Stomach smooth muscle (tissue), 2 donors: ENCODE results near the gene RIMBP2.

Source experiments
- H3K27ac ChIP-seq: one replicate; pipeline ENCODE4 v1.7.0; 2013; ENCODE audit warnings: mild to moderate bottlenecking, low read length, inconsistent platforms
- H3K27me3 ChIP-seq, 2 donors: one replicate each; pipeline ENCODE4 v1.7.0; 2013; ENCODE audit warnings: low read length in 2 of 2; ENCODE audit not compliant: insufficient read depth in 2 of 2, control insufficient read depth in 1 of 2
- H3K36me3 ChIP-seq, 2 donors: one replicate each; pipeline ENCODE4 v1.7.0; 2013; ENCODE audit warnings: low read length in 2 of 2; ENCODE audit not compliant: control insufficient read depth in 2 of 2, insufficient read depth in 2 of 2
- H3K4me1 ChIP-seq: one replicate; pipeline ENCODE4 v1.7.0; 2013; ENCODE audit warnings: low read length; ENCODE audit not compliant: control insufficient read depth, insufficient read depth
- H3K4me3 ChIP-seq, 2 donors: one replicate each; pipeline ENCODE4 v1.7.0; 2013; ENCODE audit warnings: low read length in 2 of 2
- H3K9ac ChIP-seq, 2 donors: one replicate each; pipeline ENCODE4 v1.7.0; 2013; ENCODE audit warnings: low read length in 2 of 2, mild to moderate bottlenecking in 1 of 2
- H3K9me3 ChIP-seq, 2 donors: one replicate each; pipeline ENCODE4 v1.7.0; 2013; ENCODE audit warnings: low read length in 2 of 2; ENCODE audit not compliant: control insufficient read depth in 2 of 2
- donor health status: healthy.
- donor health status: Pancreatic carcinoma.

Gene RIMBP2

DNA sequence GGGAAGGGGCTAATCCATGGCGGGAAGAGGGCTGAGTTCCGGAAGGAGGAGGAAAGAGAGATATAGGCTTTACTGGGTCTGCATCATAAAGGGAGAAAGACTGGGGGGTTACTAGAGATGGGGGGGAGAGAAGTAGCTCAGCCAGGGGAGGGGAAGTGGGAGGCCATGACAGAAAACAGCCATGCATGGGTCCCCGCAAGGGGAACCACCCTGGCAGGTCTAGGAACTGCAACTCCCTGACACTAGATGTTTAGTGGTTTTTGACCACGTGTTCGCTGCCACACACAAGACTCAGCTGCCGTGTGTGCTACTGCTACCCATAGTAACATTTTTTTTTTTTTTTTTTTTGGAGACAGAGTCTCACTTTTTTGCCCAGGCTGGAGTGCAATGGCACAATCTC lies 145.0 kb downstream of the RIMBP2 start:
- no peaks in the 10 kb centered on the region for H3K4me1 ChIP-seq
- peaks cover 1 to 6% of the 10 kb centered on the region in 2 donors for H3K9me3 ChIP-seq
- no peak overlapping the region for H3K9ac ChIP-seq
- H3K36me3 ChIP-seq = no peaks in the 10 kb centered on the region
- no peak overlapping the region for H3K27ac ChIP-seq
- H3K27me3 ChIP-seq = no peaks in the 10 kb centered on the region
- no peak overlapping the region for H3K4me3 ChIP-seq

DNA sequence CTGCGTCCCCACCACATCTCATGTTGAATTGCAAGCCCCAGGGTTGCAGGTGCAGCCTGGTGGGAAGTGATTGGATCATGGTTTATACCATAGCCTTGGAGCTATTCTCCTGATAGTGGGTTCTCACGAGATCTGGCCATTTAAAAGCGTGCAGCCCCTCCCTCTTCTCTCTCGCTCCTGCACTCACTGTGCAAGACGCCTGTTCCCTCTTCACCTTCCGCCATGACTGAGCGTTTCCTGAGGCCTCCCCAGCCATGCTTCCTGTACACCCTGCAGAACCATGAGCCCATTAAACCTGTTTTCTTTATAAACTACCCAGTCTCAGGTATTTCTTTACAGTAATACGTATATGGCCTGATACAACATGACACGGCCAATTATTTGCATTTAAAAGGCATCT lies 146.6 kb downstream of the RIMBP2 start:
- no peaks in the 10 kb centered on the region for H3K27me3 ChIP-seq
- no peak overlapping the region for H3K27ac ChIP-seq
- H3K9ac ChIP-seq = no peak overlapping the region
- no peak overlapping the region for H3K4me3 ChIP-seq
- H3K36me3 ChIP-seq = no peaks in the 10 kb centered on the region
- H3K9me3 ChIP-seq = peaks cover 9 to 10% of the 10 kb centered on the region in 2 donors
- no peaks in the 10 kb centered on the region for H3K4me1 ChIP-seq

DNA sequence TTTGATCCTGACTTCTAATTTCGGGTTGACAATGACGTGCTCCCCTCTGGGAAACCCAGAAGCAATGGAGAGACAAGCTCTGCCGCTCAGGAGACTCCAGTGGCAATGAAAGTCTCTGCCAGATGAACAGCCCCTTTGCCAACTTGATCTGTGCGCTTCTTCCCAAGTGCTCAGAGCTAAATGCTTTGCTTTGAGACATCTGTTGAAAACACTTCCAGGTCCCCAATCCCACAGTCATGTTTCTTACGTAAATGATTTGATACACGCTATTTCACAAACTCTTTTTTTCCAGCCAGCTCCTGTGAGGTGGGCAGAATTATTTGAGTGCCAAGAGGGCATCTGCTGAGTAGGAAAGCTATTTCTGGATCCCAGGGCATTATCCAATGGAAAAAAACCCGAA lies 147.6 kb downstream of the RIMBP2 start:
- no peak overlapping the region for H3K9ac ChIP-seq
- H3K36me3 ChIP-seq = no peaks in the 10 kb centered on the region
- peaks cover 9 to 12% of the 10 kb centered on the region in 2 donors for H3K9me3 ChIP-seq
- H3K4me1 ChIP-seq = no peaks in the 10 kb centered on the region
- H3K27ac ChIP-seq = no peak overlapping the region
- no peaks in the 10 kb centered on the region for H3K27me3 ChIP-seq
- no peak overlapping the region for H3K4me3 ChIP-seq

DNA sequence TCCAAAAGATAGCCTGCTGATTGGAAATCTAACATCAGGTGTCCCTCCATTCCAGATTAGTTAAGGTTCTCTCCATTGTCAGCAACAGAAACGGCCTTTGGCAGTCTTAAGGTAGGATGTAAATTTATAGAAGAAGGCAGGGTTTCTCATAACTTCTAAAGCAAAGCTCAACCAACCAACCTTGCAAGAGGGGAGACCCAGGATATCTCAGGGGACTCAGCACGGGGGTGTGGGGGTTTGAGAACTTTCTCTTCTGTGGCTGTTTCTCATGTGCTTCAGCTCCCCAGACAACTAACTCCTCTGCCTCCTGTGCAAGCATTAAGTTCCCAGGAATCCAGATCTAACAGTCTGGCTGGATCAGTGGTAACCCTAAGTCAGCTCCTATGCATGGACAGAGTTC lies 148.1 kb downstream of the RIMBP2 start:
- Histone ChIP-seq H3K27me3 (no peaks in the 10 kb centered on the region), H3K27ac (no peak overlapping the region), H3K4me3 (no peak overlapping the region)

DNA sequence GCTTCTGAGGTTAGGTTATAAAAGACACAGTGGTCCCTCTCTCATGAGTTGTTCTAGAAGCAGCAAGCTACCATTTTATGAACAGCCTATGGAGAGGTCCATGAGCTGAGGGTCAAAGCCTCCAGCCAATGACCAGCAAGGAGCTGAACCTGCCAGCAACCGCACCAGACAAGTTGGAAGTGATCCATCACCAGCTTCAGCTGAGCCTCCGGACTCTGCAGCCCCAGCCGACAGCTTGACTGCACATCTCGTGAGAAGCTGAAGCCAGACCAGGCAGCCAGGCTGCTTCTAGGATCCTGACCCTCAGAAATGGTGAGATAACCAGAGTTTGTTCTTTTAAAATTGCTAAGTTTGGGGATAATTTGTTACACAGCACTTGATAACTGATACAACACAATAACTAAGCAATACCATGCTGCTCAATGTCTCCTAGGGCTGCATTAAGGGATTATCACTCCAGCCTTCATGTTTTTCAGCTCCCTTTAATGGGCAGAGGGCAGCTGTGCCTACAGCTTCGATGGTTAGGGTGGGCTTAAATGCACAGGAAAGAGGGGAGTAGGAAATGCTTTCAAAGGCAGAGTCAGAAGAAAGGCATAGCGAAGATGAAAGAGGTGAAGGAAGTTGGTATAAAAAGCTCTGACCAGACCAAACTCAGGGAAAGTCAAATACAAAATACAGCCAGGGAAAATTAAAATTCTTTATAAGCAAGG lies 149.5 kb downstream of the RIMBP2 start:
- Histone ChIP-seq H3K9me3 (peaks cover 9 to 12% of the 10 kb centered on the region in 2 donors), H3K27me3 (no peaks in the 10 kb centered on the region), H3K27ac (no peak overlapping the region), H3K4me1 (no peaks in the 10 kb centered on the region), H3K9ac (no peak overlapping the region), H3K4me3 (no peak overlapping the region), H3K36me3 (no peaks in the 10 kb centered on the region)

More for the DNA sequence above, 148.1 kb downstream of the RIMBP2 start:
- Histone ChIP-seq H3K9me3 (peaks cover 9 to 12% of the 10 kb centered on the region in 2 donors), H3K9ac (no peak overlapping the region), H3K36me3 (no peaks in the 10 kb centered on the region), H3K4me1 (no peaks in the 10 kb centered on the region)

DNA sequence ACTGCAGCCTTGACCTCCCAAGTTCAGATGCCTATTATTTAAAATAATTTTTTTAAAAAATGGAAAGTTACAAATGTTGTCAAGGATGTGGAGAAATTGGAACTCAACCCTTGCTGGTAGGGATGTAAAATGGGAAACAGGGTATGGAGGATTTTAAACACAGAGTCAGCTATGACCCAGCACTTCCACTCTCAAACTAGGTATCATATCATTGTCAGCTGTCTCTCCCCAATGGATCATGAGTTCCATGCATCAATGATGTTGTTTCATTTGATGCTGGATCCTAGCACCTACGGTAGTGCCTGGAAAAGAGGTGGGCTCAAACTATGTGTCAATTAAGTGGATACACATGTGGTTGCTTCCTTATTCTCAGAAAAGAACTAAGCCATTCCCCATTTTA lies 150.9 kb downstream of the RIMBP2 start:
- Histone ChIP-seq H3K27me3 (no peaks in the 10 kb centered on the region), H3K9me3 (peaks cover 9 to 12% of the 10 kb centered on the region in 2 donors), H3K9ac (no peak overlapping the region), H3K27ac (no peak overlapping the region), H3K4me1 (no peaks in the 10 kb centered on the region), H3K36me3 (no peaks in the 10 kb centered on the region), H3K4me3 (no peak overlapping the region)

DNA sequence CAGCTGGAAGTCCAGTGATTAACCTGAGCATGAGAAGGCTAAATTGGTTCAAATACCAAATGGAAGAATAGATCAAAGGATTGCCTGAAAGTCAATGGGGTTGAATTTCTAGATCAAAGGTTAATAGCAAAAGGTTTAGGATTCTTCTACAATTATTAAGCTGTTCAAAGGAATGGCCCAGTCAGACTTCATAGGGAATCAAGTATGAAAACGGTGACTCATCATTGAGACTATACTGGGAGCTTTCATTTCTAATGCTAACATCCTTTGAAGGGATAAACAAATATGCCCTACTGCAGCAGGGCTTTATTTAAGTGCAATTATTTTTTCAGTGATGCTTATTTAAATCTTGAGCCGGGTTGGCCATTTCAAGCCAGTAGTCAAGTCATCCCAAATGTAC lies 152.8 kb downstream of the RIMBP2 start:
- Histone ChIP-seq H3K4me1 (no peaks in the 10 kb centered on the region), H3K27me3 (no peaks in the 10 kb centered on the region), H3K9me3 (peaks cover 9 to 14% of the 10 kb centered on the region in 2 donors), H3K9ac (no peak overlapping the region), H3K4me3 (no peak overlapping the region), H3K27ac (no peak overlapping the region), H3K36me3 (no peaks in the 10 kb centered on the region)

DNA sequence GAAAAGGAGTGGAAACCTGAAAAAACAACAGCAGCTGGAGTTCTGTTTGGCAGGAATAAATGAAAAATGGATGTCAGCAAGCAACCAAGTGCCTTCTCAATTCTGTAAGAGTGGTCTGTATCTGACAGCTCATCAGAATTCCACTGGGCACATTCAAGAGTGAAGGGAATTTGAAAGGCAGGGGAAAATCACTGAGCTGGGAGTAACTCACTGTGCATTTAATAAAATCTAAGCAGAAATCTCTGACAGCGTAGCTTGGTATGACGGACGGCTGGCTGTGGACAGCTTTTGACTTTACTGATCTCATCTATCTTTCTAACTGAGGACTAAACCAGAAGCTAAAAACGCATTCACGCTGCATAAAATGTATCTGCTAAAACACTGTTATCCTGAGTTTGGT lies 153.4 kb downstream of the RIMBP2 start:
- Histone ChIP-seq H3K36me3 (no peaks in the 10 kb centered on the region), H3K4me1 (no peaks in the 10 kb centered on the region), H3K27me3 (no peaks in the 10 kb centered on the region), H3K9ac (no peak overlapping the region), H3K4me3 (no peak overlapping the region), H3K27ac (no peak overlapping the region), H3K9me3 (peaks cover 9 to 14% of the 10 kb centered on the region in 2 donors)

DNA sequence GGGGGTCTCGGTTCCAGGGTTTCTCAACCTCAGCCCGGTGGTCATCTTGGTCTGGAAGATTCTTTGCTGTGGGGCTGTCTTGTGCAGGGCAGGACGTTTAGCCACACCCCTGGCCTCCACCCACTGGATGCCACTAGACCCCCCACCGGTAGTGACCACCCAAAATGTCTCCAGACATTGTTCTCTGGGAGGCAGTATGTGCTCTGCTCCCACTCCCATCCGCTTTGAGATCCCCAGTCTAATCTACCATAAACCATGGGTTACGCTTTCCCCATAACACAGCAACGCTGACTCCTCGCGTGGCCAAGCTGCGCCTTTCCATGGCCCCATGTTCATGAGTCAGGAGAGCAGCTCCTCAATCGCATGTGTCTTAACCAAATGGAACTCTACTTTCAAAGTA lies 155.8 kb downstream of the RIMBP2 start:
- Histone ChIP-seq H3K9ac (no peak overlapping the region), H3K27ac (no peak overlapping the region), H3K4me3 (no peak overlapping the region), H3K36me3 (no peaks in the 10 kb centered on the region), H3K9me3 (peaks cover 2 to 5% of the 10 kb centered on the region in 2 donors), H3K4me1 (no peaks in the 10 kb centered on the region), H3K27me3 (peaks cover 0 to 2% of the 10 kb centered on the region in 2 donors)

DNA sequence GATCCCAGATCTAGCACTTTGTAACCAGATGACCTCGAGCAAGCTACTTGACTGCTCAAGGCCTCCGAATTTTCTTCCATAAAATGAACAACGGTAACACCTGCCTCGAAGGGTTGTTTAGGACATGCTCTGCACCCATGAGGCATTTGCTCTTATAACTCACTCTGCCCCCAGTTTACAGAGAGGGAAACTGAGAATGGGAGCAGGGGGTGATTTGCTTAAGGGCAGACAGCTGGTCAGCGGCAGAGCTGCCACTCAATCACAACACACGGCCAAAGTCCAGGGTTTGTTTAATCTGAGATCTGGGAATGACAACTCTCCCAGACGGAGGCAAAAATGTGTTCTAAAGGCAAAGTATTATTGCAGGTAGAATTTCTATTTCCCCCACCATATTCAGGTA lies 156.3 kb downstream of the RIMBP2 start:
- no peak overlapping the region for H3K27ac ChIP-seq
- H3K9ac ChIP-seq = no peak overlapping the region
- H3K4me3 ChIP-seq = no peak overlapping the region
- peaks cover 0 to 2% of the 10 kb centered on the region in 2 donors for H3K27me3 ChIP-seq
- H3K9me3 ChIP-seq = peaks cover 0 to 5% of the 10 kb centered on the region in 2 donors
- H3K36me3 ChIP-seq = no peaks in the 10 kb centered on the region
- H3K4me1 ChIP-seq = no peaks in the 10 kb centered on the region

DNA sequence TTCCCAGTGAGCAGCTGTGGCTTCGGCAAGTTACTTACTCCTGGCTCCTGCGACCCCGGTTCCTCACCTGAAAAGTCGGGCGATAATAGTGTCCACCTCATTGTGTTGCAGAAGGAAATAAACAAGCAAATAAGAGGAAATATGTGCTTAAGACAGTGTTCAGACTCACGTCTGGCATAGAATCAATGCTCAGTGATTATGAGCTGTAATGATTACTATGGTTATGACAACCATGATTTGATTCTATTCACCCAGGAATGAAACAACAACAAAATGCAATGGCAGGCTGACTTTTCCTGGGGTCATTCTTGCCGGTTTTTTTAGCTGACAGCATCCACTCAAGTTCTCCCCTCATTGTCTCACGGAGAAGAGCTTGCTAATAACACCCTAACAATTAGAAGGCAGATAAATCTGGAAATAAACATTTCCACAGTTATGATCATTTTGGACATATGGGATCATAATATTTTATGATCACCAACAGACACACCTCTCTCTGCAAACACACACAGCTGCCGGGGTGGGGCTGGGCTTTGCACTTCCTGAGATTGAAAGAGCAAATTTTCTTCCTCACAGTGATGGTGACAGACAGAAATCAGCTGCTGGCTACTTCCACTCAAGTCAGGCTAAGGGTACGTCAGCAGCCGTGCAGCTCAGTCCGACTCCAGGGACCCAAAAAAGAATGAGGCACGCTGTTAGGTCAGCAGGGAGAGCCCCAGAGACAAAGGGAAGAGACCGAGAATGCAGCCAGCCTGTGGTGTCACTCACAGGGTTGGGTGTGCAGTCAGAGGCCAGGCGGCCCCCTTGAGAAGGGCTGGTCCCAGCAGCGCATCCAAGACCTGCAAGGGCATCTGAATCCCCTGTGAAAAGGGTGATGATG lies 158.0 kb downstream of the RIMBP2 start:
- Histone ChIP-seq H3K4me3 (no peak overlapping the region), H3K4me1 (no peaks in the 10 kb centered on the region), H3K27me3 (peaks cover 0 to 2% of the 10 kb centered on the region in 2 donors), H3K9ac (no peak overlapping the region), H3K36me3 (no peaks in the 10 kb centered on the region), H3K27ac (no peak overlapping the region), H3K9me3 (peaks cover 0 to 2% of the 10 kb centered on the region in 2 donors)
